ENCODE measurements around the gene ELOB. TPM values are rescaled to one million over a fixed set of nuclear protein-coding genes. Genes with fewer than 3 reads are reported as not detected.

Gene ELOB
- 6.4 and 12.2 TPM in 2 replicates for total RNA-seq (2013; cell fraction: nucleolus; rRNA removed)
- total RNA-seq (2014; rRNA removed) (177 and 258 TPM in 2 replicates), total RNA-seq (2014; rRNA removed; fragmentation: Illumina TruSeq; extraction: Trizol) (133 and 154 TPM in 2 replicates), total RNA-seq (2021) (211 and 219 TPM in 2 replicates), polyA plus RNA-seq (2011; rRNA removed) (72.8 and 219 TPM in 2 replicates), polyA plus RNA-seq (2014; fragmentation: Illumina TruSeq; extraction: Trizol) (5.0 and 86.9 TPM in 2 replicates), polyA plus RNA-seq (2014; fragmentation: Nextera tagmentation; extraction: Ambion mirVana) (100 to 1,000 TPM; 752 to 823 TPM), polyA plus RNA-seq (2014; rRNA removed) (268 and 337 TPM in 2 replicates), polyA plus RNA-seq (2016; fragmentation: Nextera tagmentation; extraction: Ambion mirVana) (100 to 1,000 TPM; 487 to 534 TPM), polyA minus RNA-seq (2011; rRNA and poly(A)+ RNA removed) (84.6 and 103 TPM in 2 replicates), Bru-seq, nascent RNA (percentile 86 among the genes with signal in this experiment), BruChase-seq, experiment 1, labeled RNA remaining after a 6-hour chase (percentile 84 among the genes with signal in this experiment), BruChase-seq, experiment 2, labeled RNA remaining after a 2-hour chase (percentile 81 among the genes with signal in this experiment)
- 321 TPM for polyA plus RNA-seq (2011; ENCODE audit: low read depth)
- 556 and 601 TPM in 2 replicates for polyA plus RNA-seq (2011; cell fraction: cytosol; rRNA removed)
- 162 and 166 TPM in 2 replicates for polyA plus RNA-seq (2011; cell fraction: nucleus; rRNA removed)
- 162 and 263 TPM in 2 replicates for polyA plus RNA-seq (2012)
- 44.1 and 53.4 TPM in 2 replicates for polyA minus RNA-seq (2011; cell fraction: cytosol; rRNA and poly(A)+ RNA removed)
- 17.8 and 20.5 TPM in 2 replicates for polyA minus RNA-seq (2011; cell fraction: nucleus; rRNA and poly(A)+ RNA removed)
- long read RNA-seq, experiment 1, transcript ELOB-203 (4 exons, 991 nt) = major isoform, 153 of 218 reads
- long read RNA-seq, experiment 1, transcript ELOB-202 (3 exons, 997 nt) = minor isoform, 59 of 218 reads
- long read RNA-seq, experiment 1, partial matches to known transcripts = 2 of 218 reads
- long read RNA-seq, experiment 1, other reads (novel, unspliced or antisense) = 1 of 218 reads
- long read RNA-seq, experiment 2, transcript ELOB-203 (4 exons, 991 nt) = major isoform, 181 of 232 reads
- long read RNA-seq, experiment 2, transcript ELOB-202 (3 exons, 997 nt) = minor isoform, 39 of 232 reads
- long read RNA-seq, experiment 2, partial matches to known transcripts = 3 of 232 reads
- long read RNA-seq, experiment 2, other reads (novel, unspliced or antisense) = 3 of 232 reads

DNA sequence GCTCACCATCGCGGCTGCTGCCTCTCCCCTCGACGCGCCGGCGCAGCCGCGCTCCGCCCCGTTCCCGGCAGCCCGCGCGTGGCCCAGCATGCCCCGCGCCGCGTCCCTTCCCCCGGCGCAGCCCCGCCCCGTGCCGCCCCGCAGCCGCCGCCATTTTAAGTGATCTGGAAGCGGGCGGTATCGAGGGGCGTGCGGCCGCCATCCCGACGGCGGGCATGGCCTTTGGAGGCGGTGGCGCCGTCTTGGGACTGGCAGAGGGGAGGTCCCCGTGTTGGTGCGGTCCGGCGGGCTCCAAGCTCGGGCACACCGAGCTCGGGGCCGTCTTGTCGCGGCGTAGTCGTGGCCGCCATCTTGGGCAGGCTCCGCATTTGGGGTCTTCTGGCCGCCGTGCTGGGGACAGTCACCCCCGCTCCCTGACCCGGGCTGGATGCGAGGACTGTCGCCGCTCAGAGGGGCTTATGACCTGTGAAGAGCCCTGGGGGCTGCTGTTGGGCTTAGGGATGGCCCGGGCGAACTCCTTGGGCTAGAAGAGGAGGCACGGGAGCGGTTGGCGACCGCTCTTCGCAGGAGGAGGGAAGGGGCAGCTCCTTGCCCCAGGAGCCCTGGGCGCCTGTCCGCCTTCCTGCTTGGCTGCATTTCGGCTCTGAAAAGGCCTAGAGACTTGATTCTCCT lies at the start of gene ELOB:
TSS of gene ELOB (minus strand) at position 50 of the 672 bp plus-strand sequence. CDS start at position 9, 41 bp downstream.
- intact Hi-C loops (cut with micrococcal nuclease; ENCODE audit: unreplicated experiment) = loop anchor here (2.0 kb wide), 1 partner anchor 25 kb away; the partner anchor contains the start of gene SRRM2
- under 1% methylated on average over 40 of the region's 70 CpGs for WGBS (ENCODE audit: insufficient coverage, insufficient replicate concordance, low lambda C conversion rate, missing lambda C conversion rate)
- H3K27ac ChIP-seq (ENCODE audit: control insufficient read depth, insufficient read depth) = peak within 1 kb of the TSS; percentile 99
- FAIRE-seq (no peak), DNase-seq (ENCODE audit: low read depth, low spot score) (no peak), ATAC-seq (peak; percentile 94)
- ChIA-PET SMC1A (ENCODE audit: uncharacterized antibody, unreplicated experiment) (interaction anchor here (1.8 kb wide), 1 partner anchor 25 kb away, joined by 7 read pairs; the partner anchor contains the start of gene SRRM2), CTCF (no interaction called here), RAD21 (ENCODE audit: unreplicated experiment) (interaction anchor here (1.6 kb wide), 1 partner anchor 24 kb away, joined by 4 read pairs; no protein-coding TSS in a partner anchor), POLR2A (interaction anchor here (1.2 to 3.9 kb wide), 3 partner anchors 23 to 26 kb away, joined by 4 to 27 read pairs (median 8); partner anchors contain the start of gene SRRM2)
- H3K4me3 ChIP-seq = peak within 1 kb of the TSS; percentile 89
- BruUV-seq (replicated peaks) = TSS peak; percentile 87
- peak within 1 kb of the TSS; percentile 81 for H2AFZ ChIP-seq (ENCODE audit: control insufficient read depth, low read depth, low read length)
- H4K20me1 ChIP-seq (ENCODE audit: control insufficient read depth, insufficient read depth) = no peaks in the 10 kb centered on the region
- no peaks in the 10 kb centered on the region for H3K9me3 ChIP-seq (replicated peaks; ENCODE audit: control insufficient read depth, insufficient read depth, low read length)
- H3K27me3 ChIP-seq (replicated peaks in 1 of 2; ENCODE audit: control insufficient read depth in 2 of 2, insufficient read depth in 2 of 2, low read length in 1 of 2) = no peaks in the 10 kb centered on the region
- peaks cover 30% of the 10 kb centered on the region for H3K79me2 ChIP-seq (ENCODE audit: control insufficient read depth, insufficient read depth, low read length)
- H3K4me2 ChIP-seq (ENCODE audit: control insufficient read depth, insufficient read depth) = peak within 1 kb of the TSS; percentile 96
- peak within 1 kb of the TSS; percentile 99 for H3K9ac ChIP-seq (ENCODE audit: control insufficient read depth, insufficient read depth, low read length)
- in situ Hi-C loops (cut with MboI) = no loop called here
- H3K4me1 ChIP-seq (ENCODE audit: control insufficient read depth, insufficient read depth, low read length) = 0 out of 2 replicates have a peak, but pooled peaks cover 4% of the 10 kb centered on the region
- H3K36me3 ChIP-seq (ENCODE audit: control insufficient read depth in 2 of 2, insufficient read depth in 2 of 2, low read length in 1 of 2) = peaks cover 1 to 4% of the 10 kb centered on the region in 2 experiments; a peak in 2 of 4 replicates
- TF ChIP-seq SUPT20H (IDR thresholded peaks at IDR 0.05; ENCODE audit: borderline replicate concordance, control insufficient read depth, low read depth, low read length) (no peak), CBFB (IDR thresholded peaks at IDR 0.05; ENCODE audit: low read depth) (peak; percentile 46), SREBF1 (IDR thresholded peaks at IDR 0.05; ENCODE audit: low read length) (no peak), TBL1XR1 (IDR thresholded peaks at IDR 0.05; ENCODE audit: low read depth, low read length) (no peak), MEF2B (IDR thresholded peaks at IDR 0.05; ENCODE audit: partially characterized antibody, poor library complexity, severe bottlenecking) (no peak), SMC3 (IDR thresholded peaks at IDR 0.05; ENCODE audit: borderline replicate concordance, low read length) (no peak), BMI1 (IDR thresholded peaks at IDR 0.05; ENCODE audit: borderline replicate concordance) (no peak)
- TF ChIP-seq, protein P1, sequence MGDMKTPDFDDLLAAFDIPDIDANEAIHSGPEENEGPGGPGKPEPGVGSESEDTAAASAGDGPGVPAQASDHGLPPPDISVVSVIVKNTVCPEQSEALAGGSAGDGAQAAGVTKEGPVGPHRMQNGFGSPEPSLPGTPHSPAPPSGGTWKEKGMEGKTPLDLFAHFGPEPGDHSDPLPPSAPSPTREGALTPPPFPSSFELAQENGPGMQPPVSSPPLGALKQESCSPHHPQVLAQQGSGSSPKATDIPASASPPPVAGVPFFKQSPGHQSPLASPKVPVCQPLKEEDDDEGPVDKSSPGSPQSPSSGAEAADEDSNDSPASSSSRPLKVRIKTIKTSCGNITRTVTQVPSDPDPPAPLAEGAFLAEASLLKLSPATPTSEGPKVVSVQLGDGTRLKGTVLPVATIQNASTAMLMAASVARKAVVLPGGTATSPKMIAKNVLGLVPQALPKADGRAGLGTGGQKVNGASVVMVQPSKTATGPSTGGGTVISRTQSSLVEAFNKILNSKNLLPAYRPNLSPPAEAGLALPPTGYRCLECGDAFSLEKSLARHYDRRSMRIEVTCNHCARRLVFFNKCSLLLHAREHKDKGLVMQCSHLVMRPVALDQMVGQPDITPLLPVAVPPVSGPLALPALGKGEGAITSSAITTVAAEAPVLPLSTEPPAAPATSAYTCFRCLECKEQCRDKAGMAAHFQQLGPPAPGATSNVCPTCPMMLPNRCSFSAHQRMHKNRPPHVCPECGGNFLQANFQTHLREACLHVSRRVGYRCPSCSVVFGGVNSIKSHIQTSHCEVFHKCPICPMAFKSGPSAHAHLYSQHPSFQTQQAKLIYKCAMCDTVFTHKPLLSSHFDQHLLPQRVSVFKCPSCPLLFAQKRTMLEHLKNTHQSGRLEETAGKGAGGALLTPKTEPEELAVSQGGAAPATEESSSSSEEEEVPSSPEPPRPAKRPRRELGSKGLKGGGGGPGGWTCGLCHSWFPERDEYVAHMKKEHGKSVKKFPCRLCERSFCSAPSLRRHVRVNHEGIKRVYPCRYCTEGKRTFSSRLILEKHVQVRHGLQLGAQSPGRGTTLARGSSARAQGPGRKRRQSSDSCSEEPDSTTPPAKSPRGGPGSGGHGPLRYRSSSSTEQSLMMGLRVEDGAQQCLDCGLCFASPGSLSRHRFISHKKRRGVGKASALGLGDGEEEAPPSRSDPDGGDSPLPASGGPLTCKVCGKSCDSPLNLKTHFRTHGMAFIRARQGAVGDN (IDR thresholded peaks at IDR 0.05) = peak; percentile 63
- TF ChIP-seq, protein P2, sequence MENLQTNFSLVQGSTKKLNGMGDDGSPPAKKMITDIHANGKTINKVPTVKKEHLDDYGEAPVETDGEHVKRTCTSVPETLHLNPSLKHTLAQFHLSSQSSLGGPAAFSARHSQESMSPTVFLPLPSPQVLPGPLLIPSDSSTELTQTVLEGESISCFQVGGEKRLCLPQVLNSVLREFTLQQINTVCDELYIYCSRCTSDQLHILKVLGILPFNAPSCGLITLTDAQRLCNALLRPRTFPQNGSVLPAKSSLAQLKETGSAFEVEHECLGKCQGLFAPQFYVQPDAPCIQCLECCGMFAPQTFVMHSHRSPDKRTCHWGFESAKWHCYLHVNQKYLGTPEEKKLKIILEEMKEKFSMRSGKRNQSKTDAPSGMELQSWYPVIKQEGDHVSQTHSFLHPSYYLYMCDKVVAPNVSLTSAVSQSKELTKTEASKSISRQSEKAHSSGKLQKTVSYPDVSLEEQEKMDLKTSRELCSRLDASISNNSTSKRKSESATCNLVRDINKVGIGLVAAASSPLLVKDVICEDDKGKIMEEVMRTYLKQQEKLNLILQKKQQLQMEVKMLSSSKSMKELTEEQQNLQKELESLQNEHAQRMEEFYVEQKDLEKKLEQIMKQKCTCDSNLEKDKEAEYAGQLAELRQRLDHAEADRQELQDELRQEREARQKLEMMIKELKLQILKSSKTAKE (IDR thresholded peaks at IDR 0.05; ENCODE audit: low read depth, poor library complexity, severe bottlenecking) = no peak
- TF ChIP-seq, protein P3, sequence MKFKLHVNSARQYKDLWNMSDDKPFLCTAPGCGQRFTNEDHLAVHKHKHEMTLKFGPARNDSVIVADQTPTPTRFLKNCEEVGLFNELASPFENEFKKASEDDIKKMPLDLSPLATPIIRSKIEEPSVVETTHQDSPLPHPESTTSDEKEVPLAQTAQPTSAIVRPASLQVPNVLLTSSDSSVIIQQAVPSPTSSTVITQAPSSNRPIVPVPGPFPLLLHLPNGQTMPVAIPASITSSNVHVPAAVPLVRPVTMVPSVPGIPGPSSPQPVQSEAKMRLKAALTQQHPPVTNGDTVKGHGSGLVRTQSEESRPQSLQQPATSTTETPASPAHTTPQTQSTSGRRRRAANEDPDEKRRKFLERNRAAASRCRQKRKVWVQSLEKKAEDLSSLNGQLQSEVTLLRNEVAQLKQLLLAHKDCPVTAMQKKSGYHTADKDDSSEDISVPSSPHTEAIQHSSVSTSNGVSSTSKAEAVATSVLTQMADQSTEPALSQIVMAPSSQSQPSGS (IDR thresholded peaks at IDR 0.05; ENCODE audit: low read length) = no peak
